ENCODE data around the gene PPDPF. TPM values are rescaled to one million over a fixed set of nuclear protein-coding genes. Genes with fewer than 3 reads are reported as not detected.
A peak's percentile ranks its signal among the peaks of the same experiment; 100 is the strongest.

Gene PPDPF
- polyA plus RNA-seq, 2 donors, result 615 to 1,105 TPM

- WGBS, 2 donors, result 61 to 66% methylated on average over 12 to 13 of the region's 13 CpGs
- no peaks in the 10 kb centered on the region for H3K36me3 ChIP-seq (ENCODE audit: control insufficient read depth in 2 of 2, insufficient read depth in 2 of 2, low read length in 1 of 2)
- peaks cover 2 to 8% of the 10 kb centered on the region in 2 donors for H3K27me3 ChIP-seq (ENCODE audit: control insufficient read depth in 1 of 2, insufficient read depth in 2 of 2, low read length in 2 of 2)
These were observed 27.0 kb upstream of the PPDPF start for GRCh38 chr20:63493563-63494020.

DNA sequence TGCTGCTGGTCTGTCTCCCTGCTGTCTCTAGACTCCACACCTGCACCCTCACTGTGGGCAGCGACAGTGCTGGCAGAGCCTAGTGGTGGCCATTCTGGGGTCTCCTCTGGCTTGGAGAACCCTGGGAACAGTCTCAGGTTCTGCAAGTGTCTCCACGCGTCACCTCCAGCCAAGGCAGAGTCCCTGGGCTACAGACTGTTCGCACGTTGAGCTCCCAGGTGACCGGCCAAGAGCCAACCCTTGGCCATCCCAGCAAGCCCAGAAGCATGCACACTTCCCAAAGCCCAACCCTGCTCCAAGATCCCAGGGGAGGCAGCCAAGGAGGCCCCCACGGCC lies 26.5 kb upstream of the PPDPF start:
- Histone ChIP-seq H3K27me3 (ENCODE audit: control insufficient read depth in 1 of 2, insufficient read depth in 2 of 2, low read length in 2 of 2) (peaks cover 2 to 6% of the 10 kb centered on the region in 2 donors), H3K27ac (ENCODE audit: low read depth in 2 of 2, low read length in 1 of 2) (no peak overlapping the region), H3K9me3 (ENCODE audit: control insufficient read depth in 2 of 2, insufficient read depth in 1 of 2, low read depth in 1 of 2, low read length in 1 of 2) (peaks cover 0 to 7% of the 10 kb centered on the region in 2 donors), H3K4me3 (ENCODE audit: low read depth in 1 of 2, low read length in 2 of 2) (no peak overlapping the region), H3K4me1 (ENCODE audit: control insufficient read depth in 2 of 2, insufficient read depth in 2 of 2, low read length in 1 of 2) (peaks cover 0 to 6% of the 10 kb centered on the region in 2 donors), H3K36me3 (ENCODE audit: control insufficient read depth in 2 of 2, insufficient read depth in 2 of 2, low read length in 1 of 2) (no peaks in the 10 kb centered on the region)
- 76 to 82% methylated on average over 7 of the region's 7 CpGs for WGBS, 2 donors

More at GRCh38 chr20:63493563-63494020, 27.0 kb upstream of the PPDPF start:
- Histone ChIP-seq H3K9me3 (ENCODE audit: control insufficient read depth in 2 of 2, insufficient read depth in 1 of 2, low read depth in 1 of 2, low read length in 1 of 2) (peaks cover 0 to 7% of the 10 kb centered on the region in 2 donors), H3K4me3 (ENCODE audit: low read depth in 1 of 2, low read length in 2 of 2) (no peak overlapping the region), H3K27ac (ENCODE audit: low read depth in 2 of 2, low read length in 1 of 2) (no peak overlapping the region), H3K4me1 (ENCODE audit: control insufficient read depth in 2 of 2, insufficient read depth in 2 of 2, low read length in 1 of 2) (peaks cover 0 to 6% of the 10 kb centered on the region in 2 donors)

DNA sequence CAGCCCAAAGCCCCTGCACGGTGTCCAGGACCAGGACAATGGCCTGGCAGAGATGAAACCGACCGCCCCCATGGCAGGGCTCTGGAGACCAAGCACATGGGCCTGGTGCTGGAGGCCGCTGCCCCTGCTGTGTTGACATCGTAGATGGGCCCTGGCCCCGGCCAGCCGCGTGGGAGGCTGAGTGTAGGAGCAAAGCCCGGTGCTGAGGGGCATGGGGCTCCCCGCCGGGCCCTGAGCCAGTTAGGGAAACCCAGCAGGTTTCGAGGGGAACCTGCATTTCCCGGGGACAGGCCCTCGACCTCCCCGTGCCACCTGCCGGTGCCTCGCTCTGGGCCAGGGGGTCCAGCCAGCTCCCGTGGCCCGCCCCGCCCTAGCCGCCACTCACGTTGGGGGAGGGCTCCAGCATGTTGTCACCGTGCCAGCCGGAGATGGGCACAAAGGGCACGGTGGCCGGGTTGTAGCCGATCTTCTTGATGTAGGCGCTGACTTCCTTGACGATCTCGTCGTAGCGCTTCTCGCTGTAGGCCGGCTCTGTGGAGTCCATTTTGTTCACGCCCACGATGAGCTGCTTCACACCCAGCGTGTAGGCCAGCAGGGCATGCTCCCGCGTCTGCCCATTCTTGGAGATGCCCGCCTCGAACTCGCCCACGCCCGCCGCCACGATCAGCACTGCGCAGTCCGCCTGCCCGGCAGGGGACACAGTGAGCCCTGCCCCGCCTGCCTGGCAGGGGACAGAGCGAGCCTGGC lies 26.0 kb upstream of the PPDPF start:
- Histone ChIP-seq H3K36me3 (ENCODE audit: control insufficient read depth in 2 of 2, insufficient read depth in 2 of 2, low read length in 1 of 2) (no peaks in the 10 kb centered on the region), H3K27ac (ENCODE audit: low read depth in 2 of 2, low read length in 1 of 2) (no peak overlapping the region), H3K27me3 (ENCODE audit: control insufficient read depth in 1 of 2, insufficient read depth in 2 of 2, low read length in 2 of 2) (peaks cover 0 to 11% of the 10 kb centered on the region in 2 donors), H3K4me3 (ENCODE audit: low read depth in 1 of 2, low read length in 2 of 2) (no peak overlapping the region), H3K9me3 (ENCODE audit: control insufficient read depth in 2 of 2, insufficient read depth in 1 of 2, low read depth in 1 of 2, low read length in 1 of 2) (peaks cover 0 to 7% of the 10 kb centered on the region in 2 donors), H3K4me1 (ENCODE audit: control insufficient read depth in 2 of 2, insufficient read depth in 2 of 2, low read length in 1 of 2) (peaks cover 4 to 6% of the 10 kb centered on the region in 2 donors)
- WGBS, 2 donors, result 77 to 82% methylated on average over 47 to 51 of the region's 51 CpGs

DNA sequence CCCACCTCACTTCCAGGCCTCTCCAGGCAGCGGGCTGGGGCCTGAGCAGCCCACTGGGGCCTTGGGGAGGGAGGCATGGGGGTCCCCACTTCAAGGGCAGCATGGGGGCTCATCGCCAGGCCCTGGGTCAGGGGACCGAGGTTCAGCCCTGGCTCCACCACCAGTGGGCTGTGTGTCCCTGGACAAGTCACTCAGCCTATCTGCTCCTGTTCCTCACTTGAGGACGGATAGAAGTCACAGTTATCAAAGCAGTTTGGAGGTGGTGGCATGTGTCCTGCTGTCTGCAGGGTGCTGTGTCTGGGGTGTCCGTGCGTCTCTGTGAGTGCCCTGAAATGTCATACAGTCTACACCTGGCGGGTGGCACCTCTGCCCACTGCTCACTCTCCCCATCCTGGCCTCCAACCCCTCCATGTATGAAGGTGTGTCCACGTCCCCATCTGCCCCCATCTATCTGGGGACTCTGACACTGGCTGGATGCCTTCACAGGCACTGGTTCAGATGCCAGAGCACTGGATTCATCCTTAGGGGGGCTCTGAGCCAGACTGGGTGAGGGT lies 25.3 kb upstream of the PPDPF start:
- no peak overlapping the region for H3K27ac ChIP-seq (ENCODE audit: low read depth in 2 of 2, low read length in 1 of 2)
- H3K27me3 ChIP-seq (ENCODE audit: control insufficient read depth in 1 of 2, insufficient read depth in 2 of 2, low read length in 2 of 2), result peaks cover 0 to 15% of the 10 kb centered on the region in 2 donors
- H3K9me3 ChIP-seq (ENCODE audit: control insufficient read depth in 2 of 2, insufficient read depth in 1 of 2, low read depth in 1 of 2, low read length in 1 of 2), result peaks cover 0 to 7% of the 10 kb centered on the region in 2 donors
- peaks cover 4 to 6% of the 10 kb centered on the region in 2 donors for H3K4me1 ChIP-seq (ENCODE audit: control insufficient read depth in 2 of 2, insufficient read depth in 2 of 2, low read length in 1 of 2)
- 81 to 87% methylated on average over 7 to 8 of the region's 8 CpGs for WGBS, 2 donors
- no peaks in the 10 kb centered on the region for H3K36me3 ChIP-seq (ENCODE audit: control insufficient read depth in 2 of 2, insufficient read depth in 2 of 2, low read length in 1 of 2)
- H3K4me3 ChIP-seq (ENCODE audit: low read depth in 1 of 2, low read length in 2 of 2), result no peak overlapping the region

GRCh38 chr20:63495741-63496595 lies 24.6 kb upstream of the PPDPF start:
- H3K4me3 ChIP-seq (ENCODE audit: low read depth in 1 of 2, low read length in 2 of 2), result peak overlapping the region; percentile 17 to 19
- no peak overlapping the region for H3K27ac ChIP-seq (ENCODE audit: low read depth in 2 of 2, low read length in 1 of 2)
- H3K4me1 ChIP-seq (ENCODE audit: control insufficient read depth in 2 of 2, insufficient read depth in 2 of 2, low read length in 1 of 2), result peaks cover 4 to 6% of the 10 kb centered on the region in 2 donors
- H3K9me3 ChIP-seq (ENCODE audit: control insufficient read depth in 2 of 2, insufficient read depth in 1 of 2, low read depth in 1 of 2, low read length in 1 of 2), result peaks cover 0 to 7% of the 10 kb centered on the region in 2 donors
- no peaks in the 10 kb centered on the region for H3K36me3 ChIP-seq (ENCODE audit: control insufficient read depth in 2 of 2, insufficient read depth in 2 of 2, low read length in 1 of 2)
- peaks cover 0 to 15% of the 10 kb centered on the region in 2 donors for H3K27me3 ChIP-seq (ENCODE audit: control insufficient read depth in 1 of 2, insufficient read depth in 2 of 2, low read length in 2 of 2)
- 21 to 22% methylated on average over 43 to 48 of the region's 48 CpGs for WGBS, 2 donors

DNA sequence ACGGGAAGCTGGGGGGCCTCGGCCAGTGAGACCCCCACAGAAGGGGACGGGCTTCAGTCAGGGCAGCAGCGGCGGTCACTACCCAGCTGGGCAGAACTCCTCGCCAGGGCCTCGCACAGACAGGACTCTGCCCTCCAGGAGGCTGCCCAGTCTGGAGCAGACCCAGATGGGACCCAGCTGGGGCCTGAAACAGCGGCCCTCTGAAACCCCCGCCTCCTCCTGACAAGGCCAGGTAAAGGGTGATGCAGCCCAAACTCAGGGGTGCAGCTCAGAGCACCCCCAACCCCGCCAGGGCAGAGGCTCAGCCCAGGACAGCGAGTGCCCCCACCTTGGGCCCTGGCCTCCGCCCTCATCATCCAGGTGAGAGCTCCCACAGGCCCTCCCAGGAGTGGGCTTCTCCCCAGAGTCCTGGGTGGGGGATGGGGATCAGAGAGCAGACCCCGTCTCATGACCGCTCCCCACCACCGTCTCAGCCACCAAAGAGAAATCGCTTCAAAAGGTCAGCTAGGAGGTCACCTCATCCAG lies 23.9 kb upstream of the PPDPF start:
- Histone ChIP-seq H3K4me1 (ENCODE audit: control insufficient read depth in 2 of 2, insufficient read depth in 2 of 2, low read length in 1 of 2) (peaks cover 4 to 6% of the 10 kb centered on the region in 2 donors), H3K36me3 (ENCODE audit: control insufficient read depth in 2 of 2, insufficient read depth in 2 of 2, low read length in 1 of 2) (no peaks in the 10 kb centered on the region), H3K9me3 (ENCODE audit: control insufficient read depth in 2 of 2, insufficient read depth in 1 of 2, low read depth in 1 of 2, low read length in 1 of 2) (peaks cover 0 to 7% of the 10 kb centered on the region in 2 donors), H3K4me3 (ENCODE audit: low read depth in 1 of 2, low read length in 2 of 2) (peak overlapping the region; percentile 17 to 19), H3K27me3 (ENCODE audit: control insufficient read depth in 1 of 2, insufficient read depth in 2 of 2, low read length in 2 of 2) (peaks cover 0 to 15% of the 10 kb centered on the region in 2 donors), H3K27ac (ENCODE audit: low read depth in 2 of 2, low read length in 1 of 2) (no peak overlapping the region)
- 58 to 61% methylated on average over 16 of the region's 16 CpGs for WGBS, 2 donors

DNA sequence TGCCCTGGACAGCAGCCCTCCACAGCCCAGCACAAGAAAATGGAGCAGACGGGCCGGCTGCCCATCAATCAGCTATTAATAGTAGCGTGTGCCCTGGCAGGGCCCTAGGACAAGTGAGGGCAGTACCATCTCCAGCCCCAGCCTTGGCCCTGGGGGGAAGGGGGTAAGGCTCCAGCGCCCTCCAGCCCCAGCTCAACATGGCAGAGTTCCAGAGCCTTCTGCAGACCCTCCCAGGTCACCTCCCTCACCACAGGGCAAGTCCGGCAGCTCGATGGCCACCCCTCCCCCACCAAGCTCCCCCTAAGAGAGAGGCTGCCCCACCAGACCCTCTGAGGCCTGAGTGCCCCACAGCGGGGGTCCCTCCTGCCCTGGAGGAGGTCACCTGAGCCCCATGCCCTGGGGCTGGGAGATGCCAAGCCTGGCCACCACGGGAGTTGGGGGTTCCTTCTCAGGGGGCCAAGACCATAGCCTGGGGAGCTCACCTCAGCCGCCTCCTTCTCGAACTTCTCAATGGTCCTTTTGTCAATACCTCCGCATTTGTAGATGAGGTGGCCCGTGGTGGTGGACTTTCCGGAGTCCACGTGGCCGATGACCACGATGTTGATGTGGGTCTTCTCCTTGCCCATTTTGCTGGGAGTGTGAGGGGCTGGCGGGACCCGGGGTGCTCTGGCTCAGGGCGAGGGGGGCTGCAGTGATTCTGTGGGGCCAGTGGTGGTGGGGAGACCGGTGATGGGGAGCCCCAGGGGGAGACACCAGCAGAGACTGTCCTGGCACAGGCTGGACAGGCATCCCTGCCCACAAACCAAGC lies 23.2 kb upstream of the PPDPF start:
- Histone ChIP-seq H3K4me3 (ENCODE audit: low read depth in 1 of 2, low read length in 2 of 2) (peak overlapping the region in 1 of 2 donors; percentile 3), H3K27me3 (ENCODE audit: control insufficient read depth in 1 of 2, insufficient read depth in 2 of 2, low read length in 2 of 2) (peaks cover 0 to 15% of the 10 kb centered on the region in 2 donors), H3K27ac (ENCODE audit: low read depth in 2 of 2, low read length in 1 of 2) (no peak overlapping the region), H3K9me3 (ENCODE audit: control insufficient read depth in 2 of 2, insufficient read depth in 1 of 2, low read depth in 1 of 2, low read length in 1 of 2) (peaks cover 0 to 6% of the 10 kb centered on the region in 2 donors), H3K4me1 (ENCODE audit: control insufficient read depth in 2 of 2, insufficient read depth in 2 of 2, low read length in 1 of 2) (peaks cover 4 to 6% of the 10 kb centered on the region in 2 donors), H3K36me3 (ENCODE audit: control insufficient read depth in 2 of 2, insufficient read depth in 2 of 2, low read length in 1 of 2) (no peaks in the 10 kb centered on the region)
- WGBS, 2 donors, result 59 to 64% methylated on average over 18 to 20 of the region's 20 CpGs

DNA sequence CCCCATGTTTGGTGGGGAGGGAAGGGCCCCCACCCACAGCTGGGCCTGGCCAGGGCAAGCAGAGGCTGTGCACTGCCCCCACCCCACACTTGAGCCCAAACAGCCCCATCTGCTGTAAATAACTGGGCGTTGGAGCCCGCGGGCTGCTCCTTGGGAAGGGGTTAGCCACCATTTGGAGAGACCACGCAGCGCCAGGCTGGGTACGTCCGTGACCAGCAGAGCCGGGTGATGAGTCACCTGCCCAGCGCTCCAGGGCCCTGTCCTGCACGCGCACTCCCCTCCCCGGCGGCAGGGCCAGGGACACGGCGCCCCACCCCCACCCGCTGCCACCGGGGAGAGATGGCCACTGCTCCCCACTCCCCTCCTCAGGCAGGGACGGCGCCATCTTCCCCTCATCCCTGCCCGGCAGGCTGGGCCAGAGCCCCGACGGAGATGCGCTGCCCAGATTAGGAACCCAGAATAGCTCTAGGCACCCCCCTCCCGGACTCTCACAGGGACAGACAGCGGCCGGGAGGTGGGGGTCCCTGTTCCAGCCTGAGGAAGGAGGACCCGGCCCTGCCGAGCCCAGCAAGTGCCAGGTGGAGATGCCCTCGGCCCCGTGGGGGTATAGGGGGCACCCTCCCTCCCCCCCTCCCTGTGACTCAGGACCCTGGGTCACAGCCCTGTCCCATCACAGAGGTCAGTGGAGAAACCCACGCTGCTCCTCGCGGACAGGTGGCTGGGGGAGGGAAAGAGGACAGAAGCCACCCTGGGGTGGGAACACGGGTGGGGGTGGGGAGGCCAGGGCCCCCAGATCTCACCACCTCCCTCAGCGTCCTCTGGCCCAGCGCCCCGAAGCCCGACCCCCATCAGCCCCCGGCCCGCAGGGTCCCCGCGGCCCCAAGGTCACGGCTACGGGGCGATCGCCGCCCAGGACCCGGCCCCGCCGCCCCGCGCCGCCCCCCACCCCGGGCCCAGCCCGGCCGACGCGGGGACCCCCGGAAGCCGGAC lies 22.3 kb upstream of the PPDPF start:
- H3K36me3 ChIP-seq (ENCODE audit: control insufficient read depth in 2 of 2, insufficient read depth in 2 of 2, low read length in 1 of 2), result no peaks in the 10 kb centered on the region
- WGBS, 2 donors, result 4 to 5% methylated on average over 14 to 60 of the region's 60 CpGs
- H3K27ac ChIP-seq (ENCODE audit: low read depth in 2 of 2, low read length in 1 of 2), result no peak overlapping the region
- no peaks in the 10 kb centered on the region for H3K9me3 ChIP-seq (ENCODE audit: control insufficient read depth in 2 of 2, insufficient read depth in 1 of 2, low read depth in 1 of 2, low read length in 1 of 2)
- H3K27me3 ChIP-seq (ENCODE audit: control insufficient read depth in 1 of 2, insufficient read depth in 2 of 2, low read length in 2 of 2), result peaks cover 0 to 15% of the 10 kb centered on the region in 2 donors
- H3K4me1 ChIP-seq (ENCODE audit: control insufficient read depth in 2 of 2, insufficient read depth in 2 of 2, low read length in 1 of 2), result peaks cover 4 to 6% of the 10 kb centered on the region in 2 donors
- H3K4me3 ChIP-seq (ENCODE audit: low read depth in 1 of 2, low read length in 2 of 2), result peak overlapping the region in 1 of 2 donors; percentile 42

All from esophagus (tissue), 2 donors.